HFF-Myc (cell line): ENCODE data around the gene TRAF3.

Source experiments
- DNase-seq: peaks from one replicate; pipeline ENCODE4 v3.0.0-alpha.2; 2011; ENCODE audit warnings: low read depth; ENCODE audit errors: extremely low read depth
- H3K4me3 ChIP-seq: replicated peaks from 2 replicates; pipeline ENCODE4 v1.5.1; 2011; ENCODE audit warnings: low read depth, mild to moderate bottlenecking, control low read depth, low read length
- CTCF ChIP-seq: IDR thresholded peaks from 2 replicates; pipeline ENCODE4 v1.5.1; 2012; ENCODE audit warnings: mild to moderate bottlenecking, low read depth, low read length, control low read depth; ENCODE audit errors: missing control alignments

Gene TRAF3

DNA sequence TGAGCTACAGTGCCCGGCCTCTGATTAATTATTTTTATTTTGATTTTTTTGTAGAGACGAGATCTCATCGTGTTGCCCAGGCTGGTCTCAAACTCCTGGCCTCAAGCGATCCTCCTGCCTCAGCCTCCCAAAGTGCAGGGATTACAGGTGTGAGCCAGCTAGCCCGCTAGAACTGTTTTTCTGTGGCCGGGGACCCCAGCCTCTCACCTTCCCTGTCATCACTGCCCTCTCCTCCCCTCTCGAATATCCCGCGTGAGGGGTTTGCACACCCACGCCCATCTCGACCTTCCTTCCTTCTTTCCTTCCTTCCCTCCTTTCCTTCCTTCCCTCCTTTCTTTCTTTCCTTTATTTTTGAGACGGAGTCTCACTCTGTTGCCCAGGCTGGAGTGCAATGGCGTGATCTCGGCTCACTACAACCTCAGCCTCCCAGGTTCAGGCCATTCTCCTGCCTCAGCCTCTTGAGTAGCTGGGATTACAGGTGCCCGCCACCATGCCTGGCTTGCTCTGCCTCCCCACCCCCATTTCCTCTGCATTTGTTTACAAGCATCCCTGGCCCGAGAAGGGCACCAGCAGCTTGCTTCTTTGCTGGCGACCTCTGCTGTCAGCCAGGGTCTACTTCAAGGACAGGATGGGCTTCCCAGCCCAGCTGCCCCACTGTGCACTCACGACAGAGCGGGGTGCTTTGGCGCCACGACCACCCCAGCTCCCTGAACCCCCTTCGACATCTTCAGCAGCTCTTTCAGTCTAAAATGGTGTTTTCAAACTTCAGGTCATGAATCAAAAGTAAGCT, 4.3 kb upstream of the TRAF3 start:
- DNase-seq, result no peak
- TF ChIP-seq CTCF, result peak; percentile 29
- H3K4me3 ChIP-seq, result no peak overlapping the region

DNA sequence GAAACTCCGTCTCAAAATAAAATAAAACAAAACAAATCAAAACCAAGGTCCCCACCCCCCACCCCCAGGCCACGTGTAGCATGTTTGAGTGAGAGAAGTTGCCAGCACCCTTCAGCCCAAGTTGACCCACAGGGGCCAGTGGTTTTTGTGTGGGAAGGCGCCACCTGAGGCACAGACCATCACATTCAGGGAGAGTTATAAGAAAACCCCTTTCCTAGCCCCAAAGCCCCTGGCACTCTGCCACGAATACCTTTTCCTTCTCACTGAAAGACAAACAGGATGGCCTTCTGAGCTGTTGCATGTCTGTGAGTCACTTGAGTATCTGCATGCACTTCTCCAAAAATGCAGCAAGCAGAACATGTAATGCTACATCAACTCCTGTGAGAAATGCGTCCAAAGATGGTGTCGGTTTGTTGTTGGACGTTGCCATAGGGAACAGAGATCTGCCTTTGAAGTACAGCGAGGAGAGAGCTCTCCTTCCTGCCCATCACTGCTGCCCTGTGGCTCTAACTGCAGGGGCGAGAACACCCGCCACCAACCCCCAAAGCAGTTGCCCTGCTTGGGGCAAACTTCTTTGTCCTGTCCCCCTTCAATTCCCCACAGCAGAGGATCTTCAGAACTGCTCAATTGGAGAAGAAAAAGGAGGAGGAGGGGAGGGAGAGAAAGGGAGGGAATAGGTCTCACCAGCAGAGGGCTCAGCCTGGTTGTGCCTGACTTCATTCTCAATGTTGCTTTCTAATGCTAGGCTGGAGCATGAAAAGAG, 2.7 kb upstream of the TRAF3 start:
- no peak for DNase-seq
- TF ChIP-seq CTCF, result peak; percentile 86

GRCh38 chr14:102775855-102776760, 1.1 kb upstream of the TRAF3 start:
- H3K4me3 ChIP-seq, result no peak overlapping the region
- no peak for DNase-seq
- no peak for TF ChIP-seq CTCF

More for the DNA sequence above, 2.7 kb upstream of the TRAF3 start:
- H3K4me3 ChIP-seq, result no peak overlapping the region

- peak overlapping the region; percentile 76 for H3K4me3 ChIP-seq
- DNase-seq, result no peak
- TF ChIP-seq CTCF, result no peak
Observed at GRCh38 chr14:102777711-102778337, 575 bp downstream of the TRAF3 start.

DNA sequence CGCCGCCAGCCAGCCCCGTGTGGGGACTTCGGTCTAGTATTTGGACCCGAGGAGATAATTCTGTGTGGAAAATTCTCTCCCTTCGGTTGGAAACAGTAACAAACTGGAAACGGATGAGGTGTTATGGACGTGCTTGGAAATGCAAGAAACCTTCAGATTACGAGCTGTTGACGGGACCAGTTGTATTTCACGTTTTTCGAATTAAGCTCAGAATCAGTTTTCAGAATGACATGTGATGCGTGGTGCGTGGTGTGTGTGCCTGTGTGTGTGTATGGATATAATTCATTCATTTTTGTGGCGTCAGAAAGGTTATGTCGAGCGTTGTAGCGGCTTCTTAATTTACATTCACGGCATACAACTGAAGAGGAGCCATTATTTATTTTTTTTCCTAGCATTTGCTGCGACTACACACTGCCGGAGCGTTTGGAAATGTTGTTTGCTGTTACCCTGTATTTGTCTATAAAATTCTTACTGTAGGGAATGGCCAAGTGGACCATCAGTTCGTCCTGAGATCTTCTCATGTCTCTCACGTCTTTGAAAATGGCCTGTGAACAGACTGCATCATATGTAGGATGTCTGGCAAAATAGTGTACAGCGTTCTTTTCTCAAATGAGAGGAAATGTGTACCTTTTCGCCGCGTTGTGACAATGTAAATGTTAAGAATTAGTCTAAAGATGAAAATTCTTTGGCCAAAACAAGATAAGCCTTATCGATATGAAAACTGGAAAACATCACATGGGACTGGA, 1.3 kb downstream of the TRAF3 start:
- DNase-seq, result no peak
- TF ChIP-seq CTCF, result no peak
- peak overlapping the region; percentile 76 for H3K4me3 ChIP-seq
